Measurements from ENCODE around the gene RFXANK. TPM values are rescaled to one million over a fixed set of nuclear protein-coding genes. Genes with fewer than 3 reads are reported as not detected.

Gene RFXANK
- polyA plus RNA-seq, 1 donor from 2014 or later, result 40.0 TPM

- Histone ChIP-seq H3K27me3 (ENCODE audit: insufficient read depth, low read depth, low read length) (no peaks in the 10 kb centered on the region), H3F3A (ENCODE audit: insufficient read depth, low read length, poor library complexity, severe bottlenecking) (no peaks in the 10 kb centered on the region), H2AFZ (ENCODE audit: low read depth, low read length) (no peak overlapping the region), H3K36me3 (ENCODE audit: insufficient read depth, low read length) (no peaks in the 10 kb centered on the region), H3K9me3 (ENCODE audit: low read length) (no peaks in the 10 kb centered on the region), H3K27ac (ENCODE audit: low read length) (no peak overlapping the region), H3K4me2 (ENCODE audit: low read length) (no peak overlapping the region), H3K9ac (ENCODE audit: low read length) (no peak overlapping the region), H4K20me1 (ENCODE audit: insufficient read depth) (no peaks in the 10 kb centered on the region), H3K4me3 (ENCODE audit: low read length) (no peak overlapping the region), H3K9me2 (ENCODE audit: insufficient read depth, low read length) (no peaks in the 10 kb centered on the region), H3K79me2 (replicated peaks; ENCODE audit: insufficient read depth, low read length) (no peaks in the 10 kb centered on the region)
- TF ChIP-seq EP300 (conservative IDR thresholded peaks at IDR 0.05; ENCODE audit: poor library complexity, severe bottlenecking), result no peak
- no peak for TF ChIP-seq POLR2AphosphoS5 (IDR thresholded peaks at IDR 0.05)
- no peak for TF ChIP-seq RAD21 (conservative IDR thresholded peaks at IDR 0.05)
- TF ChIP-seq EZH2 (IDR thresholded peaks at IDR 0.05; ENCODE audit: borderline replicate concordance, insufficient read depth, low read length, poor library complexity, severe bottlenecking), result no peak
- TF ChIP-seq CTCF (IDR thresholded peaks at IDR 0.05; ENCODE audit: poor library complexity, severe bottlenecking), result no peak
- TF ChIP-seq REST (IDR thresholded peaks at IDR 0.05; ENCODE audit: borderline replicate concordance), result no peak
- no peak for TF ChIP-seq SMC3 (conservative IDR thresholded peaks at IDR 0.05; ENCODE audit: poor library complexity)
Measured at GRCh38 chr19:19157808-19158207, 34.2 kb upstream of the RFXANK start.

GRCh38 chr19:19159534-19159933 is 32.5 kb upstream of the RFXANK start:
- H3K9me3 ChIP-seq (ENCODE audit: low read length), result no peaks in the 10 kb centered on the region
- H4K20me1 ChIP-seq (ENCODE audit: insufficient read depth), result no peaks in the 10 kb centered on the region
- no peak overlapping the region for H2AFZ ChIP-seq (ENCODE audit: low read depth, low read length)
- no peak overlapping the region for H3K4me3 ChIP-seq (ENCODE audit: low read length)
- TF ChIP-seq TAF1 (IDR thresholded peaks at IDR 0.05; ENCODE audit: low read depth) (no peak), EP300 (conservative IDR thresholded peaks at IDR 0.05; ENCODE audit: poor library complexity, severe bottlenecking) (no peak), SMC3 (conservative IDR thresholded peaks at IDR 0.05; ENCODE audit: poor library complexity) (no peak), CTCF (IDR thresholded peaks at IDR 0.05; ENCODE audit: poor library complexity, severe bottlenecking) (no peak), EZH2 (IDR thresholded peaks at IDR 0.05; ENCODE audit: borderline replicate concordance, insufficient read depth, low read length, poor library complexity, severe bottlenecking) (no peak), RAD21 (conservative IDR thresholded peaks at IDR 0.05) (no peak), POLR2AphosphoS5 (IDR thresholded peaks at IDR 0.05) (no peak), REST (IDR thresholded peaks at IDR 0.05; ENCODE audit: borderline replicate concordance) (no peak), MXI1 (conservative IDR thresholded peaks at IDR 0.05; ENCODE audit: poor library complexity, severe bottlenecking) (no peak)
- no peaks in the 10 kb centered on the region for H3K36me3 ChIP-seq (ENCODE audit: insufficient read depth, low read length)
- H3K9ac ChIP-seq (ENCODE audit: low read length), result no peak overlapping the region
- H3K27ac ChIP-seq (ENCODE audit: low read length), result no peak overlapping the region
- H3K4me2 ChIP-seq (ENCODE audit: low read length), result no peak overlapping the region
- H3K9me2 ChIP-seq (ENCODE audit: insufficient read depth, low read length), result no peaks in the 10 kb centered on the region
- no peaks in the 10 kb centered on the region for H3K27me3 ChIP-seq (ENCODE audit: insufficient read depth, low read depth, low read length)
- H3F3A ChIP-seq (ENCODE audit: insufficient read depth, low read length, poor library complexity, severe bottlenecking), result no peaks in the 10 kb centered on the region
- H3K79me2 ChIP-seq (replicated peaks; ENCODE audit: insufficient read depth, low read length), result no peaks in the 10 kb centered on the region
